Right lung (tissue), 10 donors: ENCODE measurements around the gene JAG1. TPM values are rescaled to one million over a fixed set of nuclear protein-coding genes. Genes with fewer than 3 reads are reported as not detected.
A peak's percentile ranks its signal among the peaks of the same experiment; 100 is the strongest.

Experiments
- DNase-seq, 2 donors: peaks; one replicate each; pipeline ENCODE4 v3.0.0-alpha.2; 2013
- long read RNA-seq, 8 donors: transcript quantifications; one replicate each; lab custom pipeline, GENCODE V29; 2026
- polyA plus RNA-seq, 5 donors: library from polyadenylated mRNA; unstranded; fragments of 120-200 nt; gene quantifications; one replicate each; pipeline versions ENCODE4 v1.2.1 to v1.2.3, GENCODE V29; 2013; ENCODE audit warnings: inconsistent platforms in 1 of 5, low replicate concordance in 1 of 5; ENCODE audit not compliant: insufficient read length in 5 of 5, insufficient read depth in 1 of 5

Gene JAG1
- 10 to 100 TPM; 43.7 to 68.1 (median 52.7) TPM for polyA plus RNA-seq
- long read RNA-seq, donor 1, full-length matches to known transcripts: 4 of 4 reads
- long read RNA-seq, donor 1, partial matches to known transcripts: 0 of 4 reads
- long read RNA-seq, donor 1, other reads (novel, unspliced or antisense): 0 of 4 reads
- long read RNA-seq, donor 2, full-length matches to known transcripts: 4 of 4 reads
- long read RNA-seq, donor 2, partial matches to known transcripts: 0 of 4 reads
- long read RNA-seq, donor 2, other reads (novel, unspliced or antisense): 0 of 4 reads
- long read RNA-seq, donor 3, full-length matches to known transcripts: 5 of 5 reads
- long read RNA-seq, donor 3, partial matches to known transcripts: 0 of 5 reads
- long read RNA-seq, donor 3, other reads (novel, unspliced or antisense): 0 of 5 reads
- long read RNA-seq, donor 4, full-length matches to known transcripts: 6 of 11 reads
- long read RNA-seq, donor 4, partial matches to known transcripts: 5 of 11 reads
- long read RNA-seq, donor 4, other reads (novel, unspliced or antisense): 0 of 11 reads
- long read RNA-seq, donor 5, full-length matches to known transcripts: 1 of 1 reads
- long read RNA-seq, donor 5, partial matches to known transcripts: 0 of 1 reads
- long read RNA-seq, donor 5, other reads (novel, unspliced or antisense): 0 of 1 reads
- long read RNA-seq, donor 6, full-length matches to known transcripts: 12 of 12 reads
- long read RNA-seq, donor 6, partial matches to known transcripts: 0 of 12 reads
- long read RNA-seq, donor 6, other reads (novel, unspliced or antisense): 0 of 12 reads
- long read RNA-seq, donor 7, full-length matches to known transcripts: 5 of 5 reads
- long read RNA-seq, donor 7, partial matches to known transcripts: 0 of 5 reads
- long read RNA-seq, donor 7, other reads (novel, unspliced or antisense): 0 of 5 reads
- long read RNA-seq, donor 8, full-length matches to known transcripts: 2 of 2 reads
- long read RNA-seq, donor 8, partial matches to known transcripts: 0 of 2 reads
- long read RNA-seq, donor 8, other reads (novel, unspliced or antisense): 0 of 2 reads

DNA sequence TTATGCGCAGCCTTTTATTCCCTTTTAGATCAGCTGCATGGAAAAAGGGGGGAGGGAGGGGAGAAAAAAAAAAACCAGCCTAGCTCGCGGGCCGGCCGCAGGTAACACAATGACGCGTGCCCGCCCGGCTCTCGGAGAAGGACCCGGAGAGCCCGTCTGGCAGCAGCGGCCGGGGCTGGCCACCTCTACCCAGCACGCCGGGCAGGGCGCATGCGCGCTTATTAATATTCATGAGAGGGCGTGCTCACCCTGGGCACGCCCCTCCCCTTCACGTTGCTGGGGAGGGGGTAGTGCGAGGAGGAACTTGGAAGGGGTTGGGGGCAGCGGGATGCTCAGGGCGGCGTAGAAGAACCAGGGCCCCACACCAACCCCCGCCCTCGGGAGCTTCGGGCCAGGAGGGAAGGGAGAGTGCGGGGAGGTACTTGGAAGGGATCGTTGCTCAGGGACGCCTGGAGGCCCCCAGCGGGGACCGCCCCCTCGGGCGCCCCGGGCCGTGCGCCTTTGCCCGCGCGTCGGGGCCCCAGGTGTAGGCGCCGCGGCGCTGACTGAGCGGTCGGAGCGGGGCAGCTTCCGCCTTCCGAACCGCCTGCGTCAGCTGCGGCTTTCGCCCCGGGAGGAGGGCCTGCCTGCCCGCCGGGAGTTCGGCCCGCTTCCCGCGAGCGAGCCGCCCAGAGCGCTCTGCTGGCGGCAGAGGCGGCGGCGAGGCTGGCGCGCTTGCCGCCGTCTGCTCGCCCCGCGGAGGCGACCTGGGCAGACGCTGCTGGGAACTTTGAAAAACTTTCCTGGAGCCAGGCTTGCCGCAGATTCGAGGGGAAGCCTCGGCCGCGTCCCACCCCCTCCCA, at the start of gene JAG1:
TSS of gene JAG1 (minus strand) at position 158 of the 842 bp plus-strand sequence. CDS start 469 bp downstream, outside the sequence.
- peak; percentile 96 for DNase-seq

DNA sequence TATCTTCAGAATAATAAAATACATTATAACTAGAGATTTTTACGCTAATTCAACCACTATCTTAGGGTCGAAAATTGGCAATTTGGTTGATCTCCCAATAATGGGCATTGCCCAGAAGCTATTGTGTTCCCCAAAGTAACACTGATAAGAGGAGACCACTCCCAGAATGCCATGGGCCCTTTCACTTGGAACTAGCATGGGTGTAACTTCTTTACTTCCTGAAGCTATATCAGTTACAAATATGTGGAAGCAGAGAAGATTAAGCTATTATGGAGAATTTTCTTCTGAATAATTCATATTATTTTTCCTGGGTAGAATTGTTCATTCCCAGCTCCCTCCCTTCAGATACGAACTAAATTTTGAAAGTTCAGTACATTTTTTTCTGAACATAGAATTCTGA, 48.2 kb upstream of the JAG1 start:
- no peak for DNase-seq

DNA sequence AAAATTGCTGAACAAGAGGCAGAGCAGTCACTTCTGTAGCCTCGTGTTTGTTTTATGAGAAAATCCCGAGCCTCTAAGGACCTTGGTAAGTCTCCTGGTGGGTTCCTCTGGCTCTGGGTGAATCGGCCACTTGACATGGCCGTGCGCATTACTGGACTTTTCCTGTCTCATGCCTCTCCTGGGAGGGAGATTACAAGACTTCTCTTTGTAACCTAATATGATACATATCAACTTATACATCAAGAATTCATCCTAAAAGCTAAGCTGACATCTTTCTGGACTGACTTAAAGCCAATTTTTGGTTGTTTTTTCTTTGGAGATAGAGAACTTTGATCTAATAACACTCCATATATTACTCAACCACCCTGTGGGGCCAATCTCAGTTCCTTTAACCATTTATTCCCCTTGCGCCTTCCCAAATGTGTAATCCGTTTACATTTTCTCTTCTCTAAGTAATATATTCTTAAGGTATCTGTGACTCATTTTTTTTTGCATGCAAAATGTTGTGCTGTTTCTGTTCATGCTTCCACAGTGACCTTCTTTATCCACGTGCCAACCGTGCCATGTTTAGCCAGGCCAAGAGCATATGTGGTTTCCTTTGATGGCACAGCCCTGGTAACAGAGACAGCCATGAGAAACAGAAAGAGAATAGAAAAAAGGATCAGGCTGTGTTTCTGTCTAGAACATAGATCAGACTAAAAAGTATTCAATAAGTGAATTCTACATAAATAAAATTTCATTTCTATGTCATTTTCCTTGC, 47.5 kb upstream of the JAG1 start:
- DNase-seq: no peak

DNA sequence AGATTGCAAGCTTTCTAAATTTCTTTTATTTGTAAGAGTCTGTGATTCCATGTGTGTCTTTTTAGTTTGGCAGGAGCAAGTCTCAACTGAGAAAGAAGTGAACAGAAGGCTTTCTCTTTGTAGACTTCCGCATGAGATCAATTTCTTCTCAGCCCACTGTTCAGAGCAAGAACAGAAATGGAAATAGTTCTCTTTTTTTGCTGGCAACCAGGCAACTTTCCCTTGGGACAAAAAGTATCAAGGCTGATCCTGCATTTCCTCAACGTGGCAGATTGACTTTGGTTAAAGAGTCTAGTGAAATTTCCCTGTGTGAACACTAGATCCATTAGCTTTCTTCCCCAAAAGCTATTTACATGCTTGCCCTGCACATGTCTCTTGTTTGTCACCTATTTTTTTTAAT, 46.8 kb upstream of the JAG1 start:
- no peak for DNase-seq

DNA sequence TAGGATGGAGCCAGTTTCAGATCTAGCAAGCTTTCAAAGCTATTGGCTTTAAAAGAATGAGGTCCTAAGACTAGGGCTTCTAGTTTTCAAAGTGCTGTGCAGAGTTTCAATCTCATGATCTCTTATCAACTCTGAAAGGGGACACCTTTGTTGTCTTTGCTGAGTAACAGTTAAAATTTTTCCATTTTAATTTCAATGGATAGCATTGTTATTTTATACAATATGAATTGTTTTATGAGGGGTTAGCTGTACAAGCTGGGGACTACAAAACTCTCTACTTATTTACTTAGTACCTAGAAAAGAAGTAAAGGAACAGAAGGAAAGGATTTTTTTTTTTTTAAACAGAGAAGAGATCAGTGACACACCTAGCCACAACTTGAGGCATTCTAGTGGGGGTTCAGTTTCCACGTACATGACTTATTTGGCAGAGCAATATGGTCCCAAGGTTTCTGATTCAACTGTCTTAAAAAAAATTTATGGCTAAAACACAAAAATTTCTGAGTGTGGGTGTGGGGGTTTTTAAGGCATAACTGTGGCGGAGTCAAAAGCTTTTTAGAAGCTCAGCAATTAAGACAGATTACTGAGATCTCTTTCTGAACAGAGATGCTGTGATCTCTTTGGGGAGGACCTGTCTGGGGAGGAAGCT, 46.1 kb upstream of the JAG1 start:
- no peak for DNase-seq

DNA sequence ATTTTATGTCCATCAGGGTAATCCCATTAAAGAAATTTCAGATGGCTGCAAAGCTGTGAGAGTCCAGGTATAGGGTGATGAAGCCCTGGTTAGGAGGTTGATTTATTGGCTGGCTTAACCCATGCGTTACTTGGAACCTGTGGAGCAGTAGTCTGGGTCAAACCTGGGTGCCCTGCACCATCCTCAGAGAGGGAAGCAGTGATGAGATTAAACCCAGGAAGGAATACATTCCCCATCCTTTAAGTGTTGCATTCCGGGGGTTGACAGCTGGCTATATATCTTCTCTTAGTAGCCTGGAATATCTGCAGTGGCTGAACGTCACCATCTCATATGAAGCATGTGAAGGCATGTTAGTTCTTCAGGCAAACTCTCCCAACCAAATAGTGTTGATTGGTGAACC, 44.9 kb upstream of the JAG1 start:
- DNase-seq: no peak

DNA sequence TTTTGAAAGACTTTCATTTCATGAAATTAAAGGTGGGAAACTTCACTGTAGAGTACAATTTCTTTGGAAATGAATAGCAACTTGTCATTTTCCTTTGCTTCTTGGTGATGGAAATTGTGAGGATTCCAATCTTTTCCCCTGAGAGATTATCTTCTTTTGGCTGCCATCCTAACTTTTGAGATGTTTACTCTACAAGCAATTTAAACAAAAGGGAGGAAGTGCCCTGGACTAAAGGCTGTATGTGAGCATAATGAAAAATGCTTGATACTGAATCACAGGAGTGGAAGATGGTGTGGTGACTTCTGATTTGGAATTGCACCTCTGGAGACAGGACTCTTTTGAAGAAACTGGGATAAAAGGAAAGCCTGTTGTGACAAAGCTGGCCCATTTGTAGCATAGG, 43.1 kb upstream of the JAG1 start:
- no peak for DNase-seq

DNA sequence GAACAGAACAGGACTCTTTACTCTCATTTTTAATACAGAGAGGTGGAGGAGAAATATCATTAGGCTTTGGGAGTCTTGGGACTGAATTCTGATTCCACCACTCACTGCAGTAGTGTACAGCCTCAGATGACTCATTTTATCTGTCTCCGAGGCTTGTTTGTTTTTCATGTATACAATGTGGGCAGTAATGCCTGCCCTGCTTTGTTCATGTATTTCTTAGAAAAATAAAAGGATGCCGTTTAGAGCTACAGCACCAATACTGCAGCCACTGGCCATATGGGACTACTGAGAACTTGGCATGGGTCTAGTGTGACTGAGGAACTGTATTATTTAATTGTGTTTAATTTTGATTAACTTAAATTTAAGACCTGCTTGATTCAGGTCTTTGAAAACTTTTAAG, 41.2 kb upstream of the JAG1 start:
- no peak for DNase-seq

DNA sequence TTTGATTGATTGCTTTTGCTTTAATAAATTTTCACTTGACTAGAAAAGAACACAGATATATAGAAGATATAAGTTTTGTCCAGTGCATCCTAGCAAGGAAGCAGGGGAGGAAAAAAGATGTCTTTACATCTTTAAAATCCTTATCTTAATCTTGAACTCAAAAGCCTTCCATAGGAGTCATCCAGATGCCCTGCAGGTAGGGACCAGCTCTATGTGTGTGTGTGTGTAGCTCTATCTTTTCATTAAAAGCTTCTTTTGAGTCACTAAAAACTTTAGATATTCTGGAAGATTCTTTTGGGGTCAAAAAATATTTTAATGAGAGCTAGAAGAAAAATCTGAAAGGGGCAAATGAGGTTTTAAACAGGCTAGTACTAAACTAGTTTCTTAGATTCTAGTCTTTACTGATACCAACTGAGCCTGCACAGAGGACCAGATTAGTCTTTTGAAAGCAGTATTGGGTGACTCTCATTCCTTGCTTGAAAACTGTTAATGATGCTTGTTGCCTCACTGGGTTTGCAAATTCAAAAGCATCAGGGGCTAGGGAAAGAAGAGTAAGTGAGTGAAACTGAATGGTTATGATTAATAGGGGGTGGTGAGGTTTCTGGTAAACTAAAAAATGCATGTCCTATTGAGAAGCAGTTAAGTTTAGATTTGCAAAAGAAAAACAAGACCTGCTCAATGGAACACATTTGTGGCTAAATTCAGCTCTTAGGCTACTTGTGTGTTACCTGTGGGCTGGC, 40.6 kb upstream of the JAG1 start:
- DNase-seq: no peak

DNA sequence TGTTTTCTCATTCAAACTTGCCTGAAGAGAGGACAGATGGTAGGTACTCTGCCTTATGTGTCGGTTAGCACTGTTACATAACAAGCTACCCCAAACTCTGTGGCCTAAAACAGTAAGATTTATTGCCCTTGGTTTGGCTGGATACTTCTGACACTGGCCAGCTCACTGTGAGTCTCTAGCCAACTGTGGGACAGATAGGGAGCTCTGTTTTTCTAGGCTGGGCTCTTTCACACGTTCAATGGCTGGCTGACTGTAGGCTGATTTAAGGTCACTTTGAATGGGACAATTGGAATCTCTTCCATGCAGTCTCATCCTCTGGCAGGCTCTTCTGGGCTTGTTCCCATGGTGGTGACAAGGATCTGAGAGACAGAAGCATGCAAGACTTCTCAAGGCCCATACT, 39.4 kb upstream of the JAG1 start:
- DNase-seq: no peak

DNA sequence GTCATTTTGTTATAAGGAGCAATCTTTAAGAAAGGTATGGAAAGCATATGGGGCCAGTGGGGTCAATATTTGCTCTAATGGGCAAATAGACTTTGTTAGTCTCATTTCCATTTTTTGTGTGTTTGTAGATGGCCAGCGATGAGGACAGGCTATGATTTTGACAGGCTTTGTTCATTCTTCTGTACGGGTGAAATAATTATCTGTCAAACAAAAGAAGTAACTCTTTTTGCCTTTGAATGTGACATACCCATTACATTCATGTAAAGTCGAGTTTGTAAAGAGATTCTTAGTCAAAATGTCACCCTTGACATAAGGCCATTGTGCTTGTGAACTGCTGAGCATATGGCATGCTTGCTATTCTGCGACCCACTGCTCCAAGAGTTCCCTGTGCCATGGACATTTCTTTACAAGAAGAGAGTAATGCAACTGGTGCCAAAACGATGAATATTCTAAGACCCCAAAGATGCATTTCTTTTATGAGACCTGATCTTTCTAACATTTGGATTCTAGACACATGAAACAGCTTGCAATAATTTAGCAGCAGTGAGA, 38.2 kb upstream of the JAG1 start:
- no peak for DNase-seq

DNA sequence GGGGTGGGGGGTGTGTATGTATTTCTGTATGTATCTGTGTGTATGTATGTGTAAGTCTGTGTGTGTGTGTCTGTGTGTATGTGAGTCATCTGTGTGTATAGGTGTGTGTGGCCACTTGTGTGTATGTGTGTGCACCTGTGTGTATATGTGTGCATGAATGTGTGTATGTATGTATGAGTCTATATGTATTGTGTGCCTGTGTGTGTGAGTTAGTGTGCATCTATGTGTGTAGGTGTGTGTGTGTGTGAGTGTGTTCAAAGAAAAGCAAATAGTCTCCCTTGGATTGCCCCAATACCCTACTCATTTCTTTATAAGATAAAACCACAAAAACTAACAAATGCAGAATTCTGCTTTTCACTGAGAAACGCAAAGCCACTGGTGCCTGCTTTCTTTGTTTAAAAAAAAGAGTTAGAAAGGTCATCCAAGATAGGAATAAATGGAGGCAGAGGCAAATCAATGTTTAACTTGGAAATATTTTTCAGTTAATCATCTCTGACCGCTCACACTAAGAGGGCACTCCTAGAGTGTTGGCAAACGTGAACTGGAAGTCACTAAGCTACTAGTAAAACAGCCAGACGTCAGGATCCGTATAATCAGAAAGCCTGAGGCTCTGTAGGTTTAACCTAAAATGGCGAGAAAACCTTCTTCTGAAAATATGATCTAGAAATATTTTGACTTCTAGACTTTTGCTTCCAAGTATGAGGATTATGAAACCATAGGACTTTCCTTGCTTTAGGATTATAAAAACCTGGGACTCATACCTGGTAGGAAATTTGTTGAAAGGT, 37.4 kb upstream of the JAG1 start:
- DNase-seq: peak; percentile 55 to 57

DNA sequence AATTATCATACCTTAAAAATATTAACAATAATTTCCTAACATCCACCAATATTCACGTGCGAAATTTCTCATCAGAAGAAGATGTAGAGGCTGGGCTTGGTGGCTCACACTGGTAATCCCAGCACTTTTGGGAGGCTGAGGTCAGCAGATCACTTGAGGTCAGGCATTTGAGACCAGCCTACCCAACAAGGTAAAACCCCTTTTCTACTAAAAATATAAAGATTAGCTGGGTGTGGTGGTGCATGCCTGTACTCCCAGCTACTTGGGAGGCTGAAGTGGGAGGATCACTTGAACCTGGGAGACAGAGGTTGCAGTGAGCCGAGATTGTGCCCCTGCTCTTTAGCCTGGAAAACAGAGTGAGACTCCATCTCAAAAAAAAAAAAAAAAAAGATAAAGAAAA, 36.1 kb upstream of the JAG1 start:
- no peak for DNase-seq

DNA sequence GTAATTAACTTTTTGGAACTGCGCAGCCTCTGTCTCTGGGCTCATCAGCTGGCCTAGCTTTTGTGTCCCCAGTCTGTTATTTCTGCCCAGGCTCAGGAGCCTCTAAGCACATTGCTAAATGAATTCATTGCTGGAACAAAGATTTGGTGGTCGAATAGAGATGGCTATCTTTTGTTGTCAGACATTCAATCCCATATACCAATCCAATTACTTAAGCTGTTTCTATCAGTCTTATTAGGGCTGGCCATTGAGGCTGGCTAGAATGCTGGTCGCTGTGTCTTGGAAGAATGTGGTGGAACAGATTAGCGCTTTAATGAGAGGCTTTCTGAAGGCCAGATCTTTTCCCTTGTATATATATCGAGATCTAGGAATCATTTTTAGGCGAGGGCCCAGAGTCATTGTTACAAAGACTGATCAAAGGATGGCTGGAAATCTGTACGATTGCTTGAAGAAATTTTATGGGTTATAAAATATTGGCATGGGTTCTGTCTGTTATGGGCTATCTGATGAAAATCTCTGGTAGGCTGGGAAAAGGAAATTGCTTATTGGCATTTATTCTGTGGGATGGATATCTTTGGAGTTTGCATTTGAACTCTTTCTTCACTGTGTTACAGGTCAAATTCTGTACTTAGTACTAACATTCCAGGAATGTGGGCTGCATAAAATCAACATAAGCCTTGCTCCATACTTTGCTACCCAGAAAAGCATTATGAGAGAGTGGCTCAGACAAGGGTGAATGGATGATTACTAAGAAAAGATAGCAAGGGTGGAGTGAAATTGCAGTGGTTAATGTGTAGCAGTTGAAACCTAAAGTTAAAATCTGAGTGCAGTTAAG, 34.8 kb upstream of the JAG1 start:
- DNase-seq: no peak

DNA sequence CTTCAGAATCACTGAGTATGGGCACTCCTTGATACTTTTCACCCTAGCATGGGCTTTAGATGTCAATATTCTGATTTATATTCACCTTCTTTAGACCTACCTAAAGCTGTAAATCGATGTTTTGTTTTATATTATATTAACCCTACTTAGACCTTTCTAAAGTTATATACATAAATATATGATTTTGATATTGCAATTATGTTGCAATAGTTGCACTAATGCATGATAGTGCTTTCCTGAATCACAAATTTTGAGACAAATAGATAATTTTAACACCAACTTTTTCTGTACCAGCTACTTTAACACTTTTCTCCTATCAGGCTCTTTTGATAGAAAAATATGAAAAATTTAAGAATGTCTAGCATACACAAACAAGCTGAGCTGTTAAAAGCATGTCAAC, 34.0 kb upstream of the JAG1 start:
- DNase-seq: no peak

DNA sequence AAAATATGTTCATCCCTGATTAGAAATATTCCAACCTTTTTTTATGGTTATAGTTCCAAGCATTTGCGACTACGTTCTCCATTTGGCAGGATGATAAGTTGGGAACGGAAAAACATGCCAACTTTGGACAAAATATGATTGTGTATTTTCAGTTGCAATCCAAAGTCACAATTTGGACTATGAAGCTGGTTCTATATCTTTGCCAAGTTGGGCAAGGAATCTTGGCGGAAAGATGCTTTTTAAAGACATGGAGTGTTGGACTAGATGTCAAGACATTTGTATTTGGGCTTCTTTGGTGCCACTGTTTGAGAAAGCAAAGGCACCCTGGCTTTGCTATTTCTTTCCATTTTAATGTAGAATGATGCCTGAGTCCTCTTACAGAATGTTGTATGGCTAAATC, 33.3 kb upstream of the JAG1 start:
- no peak for DNase-seq

DNA sequence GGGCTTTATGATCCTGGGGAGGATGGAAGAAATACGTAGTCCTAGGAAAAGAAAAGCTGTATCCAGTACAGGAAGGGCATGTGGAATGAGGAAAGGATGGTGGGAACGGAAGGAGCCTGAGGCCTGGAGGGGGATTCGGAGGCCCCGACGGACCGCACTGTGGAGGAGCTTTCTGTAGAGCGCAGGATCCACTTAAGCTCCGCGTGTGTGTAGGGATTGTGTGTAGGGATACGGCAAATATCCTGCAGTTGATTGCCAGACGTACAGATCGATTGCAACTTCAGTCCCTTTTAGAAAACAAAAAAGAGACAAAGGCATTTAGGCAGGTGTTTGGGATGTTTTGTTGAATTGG, 32.6 kb upstream of the JAG1 start:
- DNase-seq: no peak
